ENCODE results near the gene ANTXR1.

DNA sequence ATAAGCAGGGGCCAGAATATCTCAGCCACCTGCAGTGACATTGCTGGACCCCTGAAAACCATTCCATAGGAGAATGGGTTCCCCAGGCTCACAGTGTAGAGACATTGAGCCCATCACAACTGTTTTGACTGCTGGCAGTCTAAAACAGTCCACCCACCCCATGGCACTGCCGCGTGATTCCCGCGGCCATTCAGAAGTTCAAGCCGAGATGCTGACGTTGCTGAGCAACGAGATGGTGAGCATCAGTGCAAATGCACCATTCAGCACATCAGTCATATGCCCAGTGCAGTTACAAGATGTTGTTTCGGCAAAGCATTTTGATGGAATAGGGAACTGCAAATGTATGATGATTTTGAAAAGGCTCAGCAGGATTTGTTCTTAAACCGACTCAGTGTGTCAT, 234.6 kb downstream of the ANTXR1 start:
- TF ChIP-seq, protein P1, sequence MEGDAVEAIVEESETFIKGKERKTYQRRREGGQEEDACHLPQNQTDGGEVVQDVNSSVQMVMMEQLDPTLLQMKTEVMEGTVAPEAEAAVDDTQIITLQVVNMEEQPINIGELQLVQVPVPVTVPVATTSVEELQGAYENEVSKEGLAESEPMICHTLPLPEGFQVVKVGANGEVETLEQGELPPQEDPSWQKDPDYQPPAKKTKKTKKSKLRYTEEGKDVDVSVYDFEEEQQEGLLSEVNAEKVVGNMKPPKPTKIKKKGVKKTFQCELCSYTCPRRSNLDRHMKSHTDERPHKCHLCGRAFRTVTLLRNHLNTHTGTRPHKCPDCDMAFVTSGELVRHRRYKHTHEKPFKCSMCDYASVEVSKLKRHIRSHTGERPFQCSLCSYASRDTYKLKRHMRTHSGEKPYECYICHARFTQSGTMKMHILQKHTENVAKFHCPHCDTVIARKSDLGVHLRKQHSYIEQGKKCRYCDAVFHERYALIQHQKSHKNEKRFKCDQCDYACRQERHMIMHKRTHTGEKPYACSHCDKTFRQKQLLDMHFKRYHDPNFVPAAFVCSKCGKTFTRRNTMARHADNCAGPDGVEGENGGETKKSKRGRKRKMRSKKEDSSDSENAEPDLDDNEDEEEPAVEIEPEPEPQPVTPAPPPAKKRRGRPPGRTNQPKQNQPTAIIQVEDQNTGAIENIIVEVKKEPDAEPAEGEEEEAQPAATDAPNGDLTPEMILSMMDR (IDR thresholded peaks at IDR 0.05; ENCODE audit: control extremely low read depth in 1 of 3, insufficient read depth in 1 of 3, low read depth in 1 of 3, low read length in 3 of 3), result no peak
- TF ChIP-seq MAFK (IDR thresholded peaks at IDR 0.05; ENCODE audit: low read depth, low read length) (no peak), EP300 (IDR thresholded peaks at IDR 0.05; ENCODE audit: borderline replicate concordance in 1 of 2, low read depth in 2 of 2, low read length in 2 of 2) (no peak), CREB1 (IDR thresholded peaks at IDR 0.05) (no peak), POLR2AphosphoS5 (IDR thresholded peaks at IDR 0.05; ENCODE audit: low read depth, low read length) (no peak), NRF1 (IDR thresholded peaks at IDR 0.05; ENCODE audit: low read depth, low read length) (no peak)
- TF ChIP-seq, protein P2, sequence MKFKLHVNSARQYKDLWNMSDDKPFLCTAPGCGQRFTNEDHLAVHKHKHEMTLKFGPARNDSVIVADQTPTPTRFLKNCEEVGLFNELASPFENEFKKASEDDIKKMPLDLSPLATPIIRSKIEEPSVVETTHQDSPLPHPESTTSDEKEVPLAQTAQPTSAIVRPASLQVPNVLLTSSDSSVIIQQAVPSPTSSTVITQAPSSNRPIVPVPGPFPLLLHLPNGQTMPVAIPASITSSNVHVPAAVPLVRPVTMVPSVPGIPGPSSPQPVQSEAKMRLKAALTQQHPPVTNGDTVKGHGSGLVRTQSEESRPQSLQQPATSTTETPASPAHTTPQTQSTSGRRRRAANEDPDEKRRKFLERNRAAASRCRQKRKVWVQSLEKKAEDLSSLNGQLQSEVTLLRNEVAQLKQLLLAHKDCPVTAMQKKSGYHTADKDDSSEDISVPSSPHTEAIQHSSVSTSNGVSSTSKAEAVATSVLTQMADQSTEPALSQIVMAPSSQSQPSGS (IDR thresholded peaks at IDR 0.05; ENCODE audit: low read length), result no peak
- TF ChIP-seq, protein P3, sequence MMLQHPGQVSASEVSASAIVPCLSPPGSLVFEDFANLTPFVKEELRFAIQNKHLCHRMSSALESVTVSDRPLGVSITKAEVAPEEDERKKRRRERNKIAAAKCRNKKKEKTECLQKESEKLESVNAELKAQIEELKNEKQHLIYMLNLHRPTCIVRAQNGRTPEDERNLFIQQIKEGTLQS (IDR thresholded peaks at IDR 0.05; ENCODE audit: insufficient read depth, low read depth, low read length), result no peak

Measured in H1 (cell line).